GM12878 (cell line): ENCODE data around the gene HOXB6. TPM values are rescaled to one million over a fixed set of nuclear protein-coding genes. Genes with fewer than 3 reads are reported as not detected.

Source experiments
- ATAC-seq: fragments of 200-7000 bp; cut with Tn5 transposase; 3 replicates; pipeline ENCODE4 v1.9.1; 2020; ENCODE audit warnings: mild to moderate bottlenecking, moderate library complexity
- BruUV-seq: library from RNA; stranded (reverse); fragments of 400-500 nt; replicated peaks from 2 replicates; lab custom pipeline; 2021; lab: Mats Ljungman, UMichigan
- CTCF ChIA-PET: fragments of 300-600 bp; sonication (Branson Sonifier 250); formaldehyde crosslinking; extraction: SDS; loops from one replicate; lab custom pipeline; 2021; ENCODE audit warnings: inconsistent platforms; lab: Yijun Ruan, JAX
- POLR2A ChIA-PET: fragments of 350-600 bp; formaldehyde crosslinking; extraction: SDS; loops from one replicate; lab custom pipeline; 2021; ENCODE audit warnings: inconsistent platforms; lab: Charles Lee
- RAD21 ChIA-PET: fragments of 300-600 bp; sonication (Branson Sonifier 250); formaldehyde crosslinking; loops from one replicate; lab custom pipeline; 2023; ENCODE audit warnings: antibody characterized with exemption; ENCODE audit not compliant: unreplicated experiment; lab: Charles Lee
- SMC1A ChIA-PET: fragments of 300-600 bp; sonication (Branson Sonifier 250); formaldehyde crosslinking; loops from one replicate; lab custom pipeline; 2023; ENCODE audit not compliant: unreplicated experiment, uncharacterized antibody; lab: Charles Lee
- DNase-seq: peaks from one replicate; pipeline ENCODE4 v3.0.0-alpha.2; 2011; ENCODE audit warnings: low read depth, low spot score
- FAIRE-seq: peaks from 3 replicates; lab custom pipeline; 2011; peaks lifted over from hg19 to GRCh38; lab: Jason Lieb, UNC
- H2AFZ ChIP-seq: 2 replicates; pipeline ENCODE4 v1.6.0; 2011; ENCODE audit warnings: low read depth, low read length, control low read depth; ENCODE audit not compliant: control insufficient read depth
- H3K27ac ChIP-seq: 2 replicates; pipeline ENCODE4 v1.5.1; 2011; ENCODE audit warnings: control low read depth; ENCODE audit not compliant: control insufficient read depth, insufficient read depth
- H3K27me3 ChIP-seq, 2 experiments: replicated peaks in 1 of 2; 2 replicates each; pipeline versions ENCODE4 v1.6.0 to v1.6.1; 2011; ENCODE audit warnings: low read length in 1 of 2; ENCODE audit not compliant: control insufficient read depth in 2 of 2, insufficient read depth in 2 of 2
- H3K36me3 ChIP-seq, 2 experiments: 2 replicates each; pipeline ENCODE4 v1.5.1; 2011; ENCODE audit warnings: low read length in 1 of 2; ENCODE audit not compliant: control insufficient read depth in 2 of 2, insufficient read depth in 2 of 2
- H3K4me1 ChIP-seq: 2 replicates; pipeline ENCODE4 v1.6.1; 2011; ENCODE audit warnings: mild to moderate bottlenecking, low read length, moderate library complexity, mixed read lengths; ENCODE audit not compliant: control insufficient read depth, insufficient read depth
- H3K4me2 ChIP-seq: 2 replicates; pipeline ENCODE4 v1.6.0; 2011; ENCODE audit warnings: control low read depth; ENCODE audit not compliant: control insufficient read depth, insufficient read depth
- H3K4me3 ChIP-seq: fragments of 200-600 bp; sonication (generic); 2 replicates; pipeline ENCODE4 v1.5.1; 2016
- H3K79me2 ChIP-seq: 2 replicates; pipeline ENCODE4 v1.6.0; 2011; ENCODE audit warnings: low read length; ENCODE audit not compliant: control insufficient read depth, insufficient read depth
- H3K9ac ChIP-seq: 2 replicates; pipeline ENCODE4 v1.8.0; 2011; ENCODE audit warnings: low read length, control low read depth, mixed read lengths; ENCODE audit not compliant: control insufficient read depth, insufficient read depth
- H3K9me3 ChIP-seq: replicated peaks from 3 replicates; pipeline ENCODE4 v1.5.1; 2011; ENCODE audit warnings: mild to moderate bottlenecking, low read length; ENCODE audit not compliant: control insufficient read depth, insufficient read depth
- H4K20me1 ChIP-seq: 2 replicates; pipeline ENCODE4 v1.6.0; 2011; ENCODE audit not compliant: control insufficient read depth, insufficient read depth
- BACH1 ChIP-seq: fragments of 450-650 bp; IDR thresholded peaks from 2 replicates; pipeline ENCODE4 v1.6.1; 2017; ENCODE audit warnings: mild to moderate bottlenecking, borderline replicate concordance
- EED ChIP-seq: sonication (generic); IDR thresholded peaks from 2 replicates; pipeline ENCODE4 v1.6.1; 2016; ENCODE audit warnings: antibody characterized with exemption, low read depth
- NFIC ChIP-seq: IDR thresholded peaks from 2 replicates; pipeline ENCODE4 v1.6.1; 2012; ENCODE audit warnings: low read depth, mild to moderate bottlenecking, inconsistent platforms, low read length, moderate library complexity
- SMAD1 ChIP-seq: fragments of 450-650 bp; IDR thresholded peaks from 2 replicates; pipeline ENCODE4 v1.6.1; 2018; ENCODE audit warnings: mild to moderate bottlenecking, low read depth; ENCODE audit not compliant: partially characterized antibody
- SMARCA5 ChIP-seq: fragments of 450-650 bp; IDR thresholded peaks from 2 replicates; pipeline ENCODE4 v1.6.1; 2017; ENCODE audit warnings: mild to moderate bottlenecking
- SUZ12 ChIP-seq: fragments of 200-600 bp; sonication (generic); IDR thresholded peaks from one replicate; pipeline ENCODE4 v1.6.1; 2018; ENCODE audit warnings: antibody characterized with exemption, mild to moderate bottlenecking; ENCODE audit not compliant: unreplicated experiment
- YY1 ChIP-seq: IDR thresholded peaks from 2 replicates; pipeline ENCODE4 v1.6.1; 2011; ENCODE audit warnings: low read depth, mild to moderate bottlenecking, low read length
- WGBS: methylation state at CpG from one replicate; pipeline ENCODE4 v1.1.6; 2016; ENCODE audit warnings: low lambda C conversion rate; ENCODE audit not compliant: insufficient replicate concordance, insufficient coverage; ENCODE audit errors: missing lambda C conversion rate; 5-methylcytosine and 5-hydroxymethylcytosine counted together
- in situ Hi-C: fragments of 300-500 bp; cut with MboI; formaldehyde crosslinking; loops from 9 replicates; pipeline ENCODE4 v1.14.3; 2018; ENCODE audit warnings: mixed read lengths
- intact Hi-C: fragments of 100-400 bp; cut with micrococcal nuclease; formaldehyde crosslinking; loops from one replicate; pipeline ENCODE4 v1.14.2; 2022; ENCODE audit not compliant: unreplicated experiment
- polyA plus RNA-seq, 11 experiments: library from polyadenylated mRNA; depleted of rRNA in 4 of 11; unstranded in 6 of 11; stranded (reverse) in 5 of 11; fragments of >200 nt; fragmentation: Nextera tagmentation in 4 of 11; fragmentation: Illumina TruSeq in 1 of 11; extraction: Ambion mirVana in 4 of 11; extraction: Trizol in 1 of 11; gene quantifications; 1 replicate in 1 of 11; 2 replicates in 10 of 11; pipeline versions ENCODE4 v1.2.1 to v1.2.3, GENCODE V29; 2011 to 2016; ENCODE audit warnings: inconsistent platforms in 2 of 11, missing spikeins in 2 of 11, low read depth in 1 of 11
- total RNA-seq, 4 experiments: library from RNA; depleted of rRNA in 3 of 4; stranded (reverse); fragments of >200 nt in 3 of 4; fragmentation: Illumina TruSeq in 1 of 4; extraction: Trizol in 1 of 4; gene quantifications; 2 replicates each; pipeline versions ENCODE4 v1.2.1 to v1.2.3, GENCODE V29; 2013 to 2021
- TF ChIP-seq, protein P1 (sequence below): fragments of 450-650 bp; IDR thresholded peaks from 2 replicates; pipeline ENCODE4 v1.6.1; 2018; ENCODE audit warnings: borderline replicate concordance, mild to moderate bottlenecking; ENCODE audit not compliant: partially characterized antibody

The HOXB6 gene
- total and polyA plus RNA-seq, 10 of the 15 experiments (the other 5 are each of a cell fraction or from before 2014, with no cell fraction given) = 0.04 to 0.51 (median 0.09) TPM; not detected in 2

DNA sequence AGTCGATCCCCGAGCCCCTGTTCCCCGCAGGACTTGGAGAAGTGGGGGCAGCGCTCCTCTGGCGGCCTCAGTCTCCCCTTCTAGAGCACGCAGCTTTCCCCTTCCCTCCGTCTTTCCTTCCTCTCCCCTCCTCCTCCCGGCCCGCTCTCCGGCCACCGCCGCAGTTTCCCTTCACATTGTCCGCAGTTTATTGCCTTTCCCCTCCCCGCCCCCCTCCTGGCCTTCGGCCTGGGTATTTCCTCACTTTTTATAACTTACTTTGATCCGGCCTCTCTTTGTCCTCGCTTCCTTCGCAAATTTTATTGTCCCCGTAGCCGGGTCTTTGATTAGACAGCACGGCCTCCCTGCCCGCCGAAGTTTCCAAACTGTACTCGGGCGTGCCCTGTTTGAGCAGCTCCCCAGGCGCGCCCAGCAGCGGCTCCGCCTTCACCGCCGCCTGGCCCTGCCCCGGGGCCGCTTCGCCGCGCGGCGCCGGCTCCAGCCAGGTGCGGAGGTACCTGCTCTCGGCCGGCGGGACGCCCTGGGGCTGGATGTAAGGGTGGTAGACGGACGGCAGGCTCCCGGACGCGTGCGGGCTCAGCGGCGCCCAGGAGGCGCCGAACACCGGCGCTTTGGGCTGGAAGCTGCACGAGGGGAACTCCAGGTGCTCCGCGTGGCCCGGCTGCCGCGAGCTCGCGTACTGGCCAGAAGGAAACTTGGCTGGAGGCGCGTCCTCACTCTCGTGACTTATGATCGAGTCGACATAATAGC is 20.9 kb upstream of the HOXB6 start (continued):
- TF ChIP-seq, protein P1, sequence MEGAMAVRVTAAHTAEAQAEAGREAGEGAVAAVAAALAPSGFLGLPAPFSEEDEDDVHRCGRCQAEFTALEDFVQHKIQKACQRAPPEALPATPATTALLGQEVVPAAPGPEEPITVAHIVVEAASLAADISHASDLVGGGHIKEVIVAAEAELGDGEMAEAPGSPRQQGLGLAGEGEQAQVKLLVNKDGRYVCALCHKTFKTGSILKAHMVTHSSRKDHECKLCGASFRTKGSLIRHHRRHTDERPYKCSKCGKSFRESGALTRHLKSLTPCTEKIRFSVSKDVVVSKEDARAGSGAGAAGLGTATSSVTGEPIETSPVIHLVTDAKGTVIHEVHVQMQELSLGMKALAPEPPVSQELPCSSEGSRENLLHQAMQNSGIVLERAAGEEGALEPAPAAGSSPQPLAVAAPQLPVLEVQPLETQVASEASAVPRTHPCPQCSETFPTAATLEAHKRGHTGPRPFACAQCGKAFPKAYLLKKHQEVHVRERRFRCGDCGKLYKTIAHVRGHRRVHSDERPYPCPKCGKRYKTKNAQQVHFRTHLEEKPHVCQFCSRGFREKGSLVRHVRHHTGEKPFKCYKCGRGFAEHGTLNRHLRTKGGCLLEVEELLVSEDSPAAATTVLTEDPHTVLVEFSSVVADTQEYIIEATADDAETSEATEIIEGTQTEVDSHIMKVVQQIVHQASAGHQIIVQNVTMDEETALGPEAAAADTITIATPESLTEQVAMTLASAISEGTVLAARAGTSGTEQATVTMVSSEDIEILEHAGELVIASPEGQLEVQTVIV = no peak
- TF ChIP-seq BACH1 = 0 out of 2 replicates have a peak, but pooled peaks have one; percentile 25
- TF ChIP-seq EED = no peak
- no peak for TF ChIP-seq SMAD1
- no peak for TF ChIP-seq YY1
- no peak for TF ChIP-seq SMARCA5

DNA sequence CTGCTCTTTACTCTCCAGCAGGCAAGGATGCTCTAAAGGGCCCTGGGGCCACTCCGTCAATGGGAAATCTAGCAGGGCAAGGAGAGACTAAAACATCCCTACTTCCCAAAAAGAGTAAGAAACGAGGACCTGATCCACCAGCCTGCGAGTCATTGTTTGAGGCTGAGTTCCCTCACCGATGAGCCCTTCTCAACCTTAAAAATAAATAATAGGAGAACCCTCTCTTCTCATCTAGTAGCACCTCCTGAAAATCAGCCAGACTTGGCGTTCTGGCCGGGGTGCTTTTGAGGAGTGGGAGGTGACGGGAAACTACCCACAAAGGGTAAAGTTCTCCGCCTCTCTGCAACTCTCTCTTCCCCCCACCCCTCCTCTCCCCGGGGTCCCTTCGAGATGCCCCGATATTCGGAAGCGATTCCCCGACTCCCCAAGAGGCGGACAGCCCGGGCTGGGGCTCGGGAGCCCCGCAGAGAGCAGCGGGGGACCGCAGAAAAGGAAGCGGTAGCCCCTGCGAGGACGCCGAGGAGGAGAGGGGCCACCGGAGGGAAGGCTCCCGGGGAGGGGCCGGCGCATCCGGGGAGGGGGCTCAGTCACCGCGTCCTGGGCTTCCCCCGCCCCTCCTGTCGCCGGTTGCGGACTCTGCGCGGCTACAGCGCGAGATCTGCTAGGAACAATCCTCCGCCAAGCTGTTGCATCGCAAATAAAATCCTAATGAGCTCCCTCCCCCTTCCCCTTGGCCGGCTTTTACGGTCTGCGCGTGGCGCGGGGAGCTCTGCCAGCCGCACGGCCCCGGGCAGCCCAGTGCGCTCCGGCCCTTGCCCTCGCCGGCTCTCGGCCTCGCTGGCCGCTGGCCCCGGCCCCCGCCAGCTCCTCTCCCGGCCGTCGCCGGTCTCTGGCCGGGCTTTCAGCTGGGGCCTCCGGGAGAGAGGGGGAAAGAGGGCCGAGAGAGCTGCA is 20.0 kb upstream of the HOXB6 start:
- RAD21 ChIA-PET = interaction anchor here (1.0 to 1.4 kb wide), 3 partner anchors 12 to 600 kb away, joined by 3 to 4 read pairs (median 4); no protein-coding TSS in a partner anchor
- Histone ChIP-seq H3K4me3 (peak overlapping the region; percentile 65; the same call in 1 of the 2 replicates), H3K9me3 (no peaks in the 10 kb centered on the region), H3K36me3 (no peaks in the 10 kb centered on the region; a peak in 1 of 4 replicates), H3K4me2 (peak overlapping the region; percentile 79), H3K9ac (no peak overlapping the region), H3K27ac (no peak overlapping the region), H2AFZ (no peak overlapping the region), H4K20me1 (no peaks in the 10 kb centered on the region), H3K79me2 (no peaks in the 10 kb centered on the region), H3K4me1 (no peaks in the 10 kb centered on the region), H3K27me3 (peaks cover 38 to 42% of the 10 kb centered on the region in 2 experiments)
- WGBS = 15% methylated on average over 29 of the region's 66 CpGs
- POLR2A ChIA-PET = interaction anchor here (0.6 to 1.8 kb wide), 2 partner anchors 15 kb away, joined by 3 to 5 read pairs; no protein-coding TSS in a partner anchor
- SMC1A ChIA-PET = no interaction called here
- no peak for FAIRE-seq
- DNase-seq = no peak
- CTCF ChIA-PET = interaction anchor here (0.8 to 3.7 kb wide), 6 partner anchors 12 to 599 kb away, joined by 3 to 16 read pairs (median 6); no protein-coding TSS in a partner anchor
- peak; percentile 47 for TF ChIP-seq SUZ12
- TF ChIP-seq NFIC = no peak
- no TSS peak for BruUV-seq
- ATAC-seq = peak; percentile 44
- intact Hi-C loops = no loop called here
- in situ Hi-C loops = loop anchor here (10.0 kb wide), 1 partner anchor 780 kb away; the partner anchor contains the start of gene SCRN2
